ENCODE measurements around the gene ZNF138.
"Not testable (repeated sequence)": the region's sequence is repeated elsewhere in the genome, so short reads cannot be mapped to it uniquely, and the experiment has no call there.

ZNF138 gene

GRCh38 chr7:64794171-64794844, at the start of gene ZNF138:
Gene ZNF138 (plus strand): TSS chr7:64794428. CDS start chr7:64794569, 141 bp downstream.
- peak; percentile 85 to 88 for DNase-seq (ENCODE audit: low read depth in 2 of 2)

- DNase-seq (ENCODE audit: low read depth in 2 of 2), result no peak
These were observed 49.5 kb upstream of the ZNF138 start for GRCh38 chr7:64744680-64745079.

GRCh38 chr7:64747802-64748201, 46.4 kb upstream of the ZNF138 start:
- no peak for DNase-seq (ENCODE audit: low read depth in 2 of 2)

- DNase-seq (ENCODE audit: low read depth in 2 of 2), result no peak
These were observed 41.2 kb upstream of the ZNF138 start for GRCh38 chr7:64753032-64753431.

- DNase-seq (ENCODE audit: low read depth in 2 of 2), result no peak
These were observed 38.4 kb upstream of the ZNF138 start for GRCh38 chr7:64755865-64756264.

- no peak for DNase-seq (ENCODE audit: low read depth in 2 of 2)
These were observed 36.1 kb upstream of the ZNF138 start for GRCh38 chr7:64758151-64758550.

GRCh38 chr7:64768824-64769223, 25.4 kb upstream of the ZNF138 start:
- no peak for DNase-seq (ENCODE audit: low read depth in 2 of 2)

- DNase-seq (ENCODE audit: low read depth in 2 of 2), result no peak
These were observed 19.9 kb upstream of the ZNF138 start for GRCh38 chr7:64774204-64774842.

GRCh38 chr7:64775289-64775688, 18.9 kb upstream of the ZNF138 start:
- DNase-seq (ENCODE audit: low read depth in 2 of 2), result no peak

- DNase-seq (ENCODE audit: low read depth in 2 of 2), result not testable (repeated sequence)
These were observed 9.4 kb upstream of the ZNF138 start for GRCh38 chr7:64784842-64785241.

- DNase-seq (ENCODE audit: low read depth in 2 of 2), result no peak
These were observed 6.9 kb upstream of the ZNF138 start for GRCh38 chr7:64787295-64787694.

GRCh38 chr7:64789241-64789640, 5.0 kb upstream of the ZNF138 start:
- DNase-seq (ENCODE audit: low read depth in 2 of 2), result not testable (repeated sequence)

GRCh38 chr7:64793106-64793755, 997 bp upstream of the ZNF138 start:
- DNase-seq (ENCODE audit: low read depth in 2 of 2), result no peak

- DNase-seq (ENCODE audit: low read depth in 2 of 2), result no peak
These were observed 948 bp downstream of the ZNF138 start for GRCh38 chr7:64795176-64795575.

GRCh38 chr7:64799169-64799568, 4.9 kb downstream of the ZNF138 start:
- DNase-seq (ENCODE audit: low read depth in 2 of 2), result not testable (repeated sequence)

GRCh38 chr7:64802699-64803098, 8.5 kb downstream of the ZNF138 start:
- no peak for DNase-seq (ENCODE audit: low read depth in 2 of 2)

- no peak for DNase-seq (ENCODE audit: low read depth in 2 of 2)
These were observed 13.6 kb downstream of the ZNF138 start for GRCh38 chr7:64807731-64808365.

- DNase-seq (ENCODE audit: low read depth in 2 of 2), result no peak
These were observed 17.5 kb downstream of the ZNF138 start for GRCh38 chr7:64811767-64812166.

GRCh38 chr7:64830926-64831325, 36.7 kb downstream of the ZNF138 start:
- DNase-seq (ENCODE audit: low read depth in 2 of 2), result no peak

- no peak for DNase-seq (ENCODE audit: low read depth in 2 of 2)
These were observed 37.9 kb downstream of the ZNF138 start for GRCh38 chr7:64832136-64832535.

GRCh38 chr7:64834989-64835388, 40.8 kb downstream of the ZNF138 start:
- no peak for DNase-seq (ENCODE audit: low read depth in 2 of 2)

GRCh38 chr7:64835856-64836255, 41.6 kb downstream of the ZNF138 start:
- DNase-seq (ENCODE audit: low read depth in 2 of 2), result not testable (repeated sequence)

Measured in stimulated activated CD4-positive, alpha-beta T cell treated with anti-CD3 and anti-CD28 coated beads, Interleukin-1b, Interleukin-23, amount 100 ng/mL, for 4 hours (primary cell).